DMS114 treated with DMSO at 0.1 percent for 48 hours (cell line): Measurements from ENCODE around the gene SLC17A1.

Source experiments
- DNase-seq: peaks from one replicate; lab custom pipeline; 2025; ENCODE audit not compliant: unreplicated experiment; lab: John Stamatoyannopoulos, UW

SLC17A1 gene

GRCh38 chr6:25831532-25832306, at the start of gene SLC17A1:
Gene SLC17A1 (minus strand): TSS chr6:25832052. CDS start chr6:25830557, 1,495 bp downstream.
- no peak for DNase-seq

GRCh38 chr6:25880601-25881000, 48.7 kb upstream of the SLC17A1 start:
- no peak for DNase-seq

GRCh38 chr6:25878721-25879322, 47.0 kb upstream of the SLC17A1 start:
- no peak for DNase-seq

- no peak for DNase-seq
These were observed 44.2 kb upstream of the SLC17A1 start for GRCh38 chr6:25875926-25876602.

GRCh38 chr6:25875563-25875905, 43.7 kb upstream of the SLC17A1 start:
- DNase-seq: no peak

- DNase-seq: no peak
These were observed 43.1 kb upstream of the SLC17A1 start for GRCh38 chr6:25874822-25875562.

GRCh38 chr6:25874118-25874517, 42.3 kb upstream of the SLC17A1 start, which contains the start of gene SLC17A3:
Gene SLC17A3 (minus strand): TSS chr6:25874243. CDS start chr6:25868387, 5,856 bp downstream.
- DNase-seq: no peak

GRCh38 chr6:25872814-25873213, 41.0 kb upstream of the SLC17A1 start:
- no peak for DNase-seq

GRCh38 chr6:25869840-25870239, 38.0 kb upstream of the SLC17A1 start:
- no peak for DNase-seq

- DNase-seq: no peak
These were observed 36.8 kb upstream of the SLC17A1 start for GRCh38 chr6:25868436-25869183.

- DNase-seq: no peak
These were observed 34.2 kb upstream of the SLC17A1 start for GRCh38 chr6:25866011-25866410.

- no peak for DNase-seq
These were observed 31.5 kb upstream of the SLC17A1 start for GRCh38 chr6:25863360-25863759.

GRCh38 chr6:25862199-25862598, 30.3 kb upstream of the SLC17A1 start:
- DNase-seq: no peak

GRCh38 chr6:25852756-25853155, 20.9 kb upstream of the SLC17A1 start:
- DNase-seq: no peak

GRCh38 chr6:25851961-25852360, 20.1 kb upstream of the SLC17A1 start:
- no peak for DNase-seq

GRCh38 chr6:25844518-25844917, 12.7 kb upstream of the SLC17A1 start:
- no peak for DNase-seq

GRCh38 chr6:25842526-25842925, 10.7 kb upstream of the SLC17A1 start:
- DNase-seq: no peak

- no peak for DNase-seq
These were observed 3.8 kb upstream of the SLC17A1 start for GRCh38 chr6:25835442-25836283.

GRCh38 chr6:25834950-25835349, 3.1 kb upstream of the SLC17A1 start:
- no peak for DNase-seq

- no peak for DNase-seq
These were observed 1.3 kb upstream of the SLC17A1 start for GRCh38 chr6:25833136-25833535.
